Amniotic epithelial cell (primary cell): ENCODE results near the gene ST6GALNAC5.
A peak's percentile ranks its signal among the peaks of the same experiment; 100 is the strongest.
"Not testable (repeated sequence)": the region's sequence is repeated elsewhere in the genome, so short reads cannot be mapped to it uniquely, and the experiment has no call there.

Experiments
- DNase-seq: peaks from one replicate; pipeline ENCODE4 v3.0.0-alpha.2; 2010; ENCODE audit warnings: low read depth

The ST6GALNAC5 gene

GRCh38 chr1:76938304-76938703 lies 71.0 kb downstream of the ST6GALNAC5 start:
- no peak for DNase-seq

DNA sequence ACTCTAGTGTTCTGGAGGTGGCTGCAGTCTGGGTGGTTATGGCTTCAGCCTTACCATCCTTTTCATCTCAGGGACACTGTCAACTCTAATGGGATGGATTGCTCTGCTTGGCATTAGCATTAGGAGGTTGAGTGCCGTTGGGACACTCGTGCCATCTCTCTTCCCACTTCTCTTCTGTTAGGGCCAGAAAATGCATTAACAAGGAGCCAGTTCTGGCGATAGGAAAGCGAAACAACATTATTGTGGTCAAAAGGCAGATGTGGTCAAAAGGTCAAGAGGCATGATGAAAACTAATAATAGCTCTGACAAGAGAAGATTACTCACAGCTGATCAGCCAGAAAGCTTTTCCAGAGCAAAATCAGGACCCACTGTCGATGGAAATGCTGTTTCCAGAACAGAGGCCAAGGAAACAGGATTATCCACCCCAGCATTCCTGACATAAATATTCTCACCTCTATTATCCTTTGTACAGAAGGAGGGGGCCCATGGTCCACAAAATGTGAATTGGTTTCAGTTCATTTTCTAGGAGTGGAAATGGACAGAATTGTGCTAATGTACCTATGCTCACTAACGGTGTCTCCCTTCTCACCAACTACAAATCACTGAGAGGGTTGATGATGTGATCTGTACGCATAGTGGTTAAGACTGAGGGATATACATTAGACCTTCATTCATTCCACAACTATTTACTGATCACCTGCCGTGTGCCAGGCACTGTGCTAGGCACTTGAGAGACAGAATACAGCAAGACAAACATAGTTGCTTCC lies 72.0 kb downstream of the ST6GALNAC5 start:
- peak; percentile 85 for DNase-seq

DNA sequence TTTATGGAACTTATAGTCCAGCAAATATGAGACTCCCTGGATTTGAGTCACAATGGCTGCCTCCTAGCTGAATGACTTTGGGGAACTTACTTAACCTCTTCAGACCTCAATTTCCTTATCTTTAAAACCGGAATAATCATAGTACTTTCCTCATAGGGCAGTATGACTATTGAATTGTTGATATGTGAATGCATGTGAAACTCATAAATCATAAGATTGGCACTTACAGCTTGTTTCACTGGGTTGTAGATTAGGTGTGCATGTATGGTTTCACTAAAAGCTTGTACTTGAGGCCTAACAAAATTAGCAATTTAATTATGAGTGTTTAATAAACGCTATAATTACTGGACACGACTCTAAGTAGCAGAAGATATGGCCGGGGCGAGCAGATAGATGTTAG lies 72.5 kb downstream of the ST6GALNAC5 start:
- DNase-seq = no peak

- DNase-seq = no peak
These were observed 73.5 kb downstream of the ST6GALNAC5 start for GRCh38 chr1:76940571-76941335.

DNA sequence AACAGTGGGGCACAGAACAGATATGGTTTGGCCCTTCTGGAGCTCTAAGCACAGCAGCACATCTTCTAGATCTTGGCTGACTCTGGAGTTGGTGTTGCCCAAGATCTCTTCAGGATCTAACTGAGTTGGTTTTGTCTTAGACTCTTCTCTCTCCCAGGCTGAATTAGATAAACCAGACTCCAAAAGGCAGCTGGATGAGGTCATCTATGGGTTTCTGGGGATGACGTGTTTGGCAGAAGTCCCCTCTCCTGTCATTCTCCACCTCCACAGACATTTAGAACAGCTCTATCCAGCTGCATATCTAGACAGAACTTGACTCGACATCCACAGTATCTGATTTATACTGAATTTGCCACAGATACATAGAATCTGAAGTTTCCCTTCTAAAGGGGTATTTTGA lies 75.3 kb downstream of the ST6GALNAC5 start:
- peak; percentile 81 for DNase-seq

- no peak for DNase-seq
These were observed 77.7 kb downstream of the ST6GALNAC5 start for GRCh38 chr1:76944942-76945341.

GRCh38 chr1:76948846-76949245 lies 81.6 kb downstream of the ST6GALNAC5 start:
- DNase-seq = no peak

DNA sequence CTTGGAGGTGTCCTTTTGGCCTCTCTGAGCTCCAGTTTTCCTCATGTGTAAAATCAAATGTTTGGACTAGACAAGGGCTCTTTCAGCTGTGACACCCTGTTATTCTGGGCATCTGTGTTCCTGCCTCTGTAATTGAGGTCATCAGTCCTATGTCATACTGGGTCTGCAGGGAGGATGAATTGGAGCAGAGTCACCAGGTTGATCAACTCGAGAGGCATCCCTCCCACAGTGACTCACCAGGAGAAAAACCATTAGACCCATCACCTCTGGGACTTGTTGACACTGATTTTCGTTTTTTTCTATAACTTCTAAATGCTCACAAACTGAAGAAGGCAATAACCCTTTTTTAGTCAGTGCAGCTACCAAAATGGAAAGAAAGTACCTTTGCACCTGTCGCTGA lies 82.2 kb downstream of the ST6GALNAC5 start:
- DNase-seq = peak; percentile 61

DNA sequence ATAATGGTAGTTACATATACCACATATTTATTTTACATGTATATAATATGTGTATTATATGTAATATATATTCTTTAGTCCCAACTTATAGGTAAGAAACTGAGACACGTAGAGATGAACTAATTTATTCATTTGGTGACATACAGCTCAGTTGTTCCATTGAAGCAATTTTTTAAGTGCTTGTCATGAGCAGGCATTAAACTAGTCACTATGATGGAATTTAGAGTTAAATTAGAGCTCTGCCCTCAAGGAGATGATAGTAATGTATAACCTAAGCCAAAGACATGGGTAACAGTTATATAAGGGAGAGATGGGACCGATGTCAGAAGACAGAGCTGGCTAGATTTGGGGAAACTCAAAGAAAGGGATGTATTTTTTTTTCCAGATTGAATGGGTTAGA lies 83.0 kb downstream of the ST6GALNAC5 start:
- DNase-seq = peak; percentile 30

DNA sequence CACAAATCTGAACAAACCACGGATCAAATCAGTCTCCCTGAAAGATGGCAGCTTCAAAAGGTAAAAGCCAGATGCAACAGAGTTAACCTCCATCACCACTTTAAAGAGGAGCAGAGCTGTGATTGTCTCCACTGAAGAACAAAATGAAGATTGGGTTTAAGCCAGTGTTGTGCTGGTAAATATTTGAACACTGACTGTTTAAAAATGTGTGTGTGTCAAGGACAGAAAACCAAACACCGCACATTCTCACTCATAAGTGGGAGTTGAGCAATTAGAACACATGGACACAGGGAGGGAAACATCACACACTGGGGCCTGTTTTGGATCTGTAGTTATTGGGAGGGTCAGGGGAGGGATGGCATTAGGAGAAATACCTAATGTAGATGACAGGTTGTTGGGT lies 83.9 kb downstream of the ST6GALNAC5 start:
- peak; percentile 77 for DNase-seq

GRCh38 chr1:76955652-76956051 lies 88.4 kb downstream of the ST6GALNAC5 start:
- peak; percentile 48 for DNase-seq

GRCh38 chr1:76957961-76958360 lies 90.7 kb downstream of the ST6GALNAC5 start:
- DNase-seq = no peak

- no peak for DNase-seq
These were observed 91.5 kb downstream of the ST6GALNAC5 start for GRCh38 chr1:76958828-76959227.

- no peak for DNase-seq
These were observed 92.3 kb downstream of the ST6GALNAC5 start for GRCh38 chr1:76959556-76959955.

DNA sequence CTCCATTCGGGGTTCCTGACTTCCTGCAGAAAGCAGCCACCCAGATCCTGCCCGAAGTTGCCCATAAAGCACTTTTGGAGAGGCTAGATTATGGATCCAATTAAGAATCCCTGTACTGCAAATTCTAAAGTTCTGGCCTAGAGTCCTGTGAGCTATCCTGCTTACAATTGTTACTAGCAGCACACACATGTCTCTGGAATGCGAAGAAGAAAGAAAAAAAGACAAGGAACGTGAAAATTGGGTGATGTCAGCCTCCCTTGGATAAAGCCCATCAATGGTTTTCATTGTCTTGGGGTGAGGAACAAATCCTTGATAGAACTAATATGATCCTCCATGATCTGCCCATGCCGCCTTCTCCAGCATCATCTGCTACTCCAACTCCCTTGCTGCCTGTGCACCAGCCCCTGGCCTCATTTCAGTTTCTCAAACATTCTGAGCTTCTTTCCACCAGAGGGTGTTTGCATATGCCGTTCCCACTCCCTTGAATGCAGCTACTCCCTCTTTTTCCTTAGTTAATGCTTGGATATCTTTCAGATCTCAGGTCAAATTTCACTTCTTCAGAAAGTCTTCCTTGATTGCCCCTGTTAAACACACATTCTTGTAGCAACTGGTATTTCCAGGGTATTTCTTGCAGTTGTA lies 94.0 kb downstream of the ST6GALNAC5 start:
- DNase-seq = no peak

DNA sequence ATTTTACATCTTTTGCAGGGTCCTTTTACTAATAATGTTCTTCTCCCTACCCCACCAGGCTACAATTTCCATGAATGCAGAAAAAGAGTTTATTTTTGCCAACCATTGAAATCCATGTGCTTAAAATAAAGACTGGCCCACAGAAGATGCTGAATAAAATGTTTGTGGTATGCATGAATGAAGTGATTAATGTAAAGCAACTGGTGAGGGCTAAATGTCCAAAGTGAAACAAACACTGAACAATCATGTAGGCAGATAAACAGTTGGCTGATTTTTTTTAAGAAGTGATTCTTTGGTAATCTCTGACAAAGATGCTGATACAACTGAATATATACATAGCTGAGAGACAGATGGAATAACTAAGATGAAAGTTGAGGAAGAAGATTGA lies 94.5 kb downstream of the ST6GALNAC5 start:
- DNase-seq = no peak

GRCh38 chr1:76981267-76981666 lies 114.0 kb downstream of the ST6GALNAC5 start:
- not testable (repeated sequence) for DNase-seq

- DNase-seq = no peak
These were observed 122.7 kb downstream of the ST6GALNAC5 start for GRCh38 chr1:76989976-76990375.

DNA sequence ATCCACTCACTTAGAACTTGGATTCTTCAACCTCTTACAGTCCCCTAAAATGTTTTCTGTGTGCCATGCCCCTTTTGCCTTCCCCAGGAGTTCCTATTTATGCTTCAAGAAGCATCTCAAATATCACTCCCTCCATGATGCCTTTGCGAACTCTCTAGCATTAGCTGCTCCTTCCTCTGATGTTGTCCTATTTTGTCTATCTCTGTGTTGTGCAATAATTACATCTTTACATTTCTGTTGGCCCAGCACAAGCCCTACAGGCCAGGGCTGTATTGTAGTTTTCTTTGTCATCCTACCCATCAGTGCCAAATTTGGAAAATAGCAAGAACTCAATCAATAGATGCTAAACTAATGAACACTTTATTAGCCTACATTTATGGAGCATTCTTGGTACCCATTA lies 125.8 kb downstream of the ST6GALNAC5 start:
- DNase-seq = no peak

- peak; percentile 84 for DNase-seq
These were observed 131.4 kb downstream of the ST6GALNAC5 start for GRCh38 chr1:76998582-76999223.

GRCh38 chr1:77007675-77008074 lies 140.4 kb downstream of the ST6GALNAC5 start:
- no peak for DNase-seq

- no peak for DNase-seq
These were observed 143.7 kb downstream of the ST6GALNAC5 start for GRCh38 chr1:77010937-77011336.
